IMR-90 (cell line): ENCODE results near the gene INPP4A.

Experiments
- CEBPB ChIP-seq: IDR thresholded peaks from 2 replicates; pipeline ENCODE4 v1.6.1; 2012; ENCODE audit warnings: low read depth, low read length, improper control_type of control experiment
- FOS ChIP-seq: fragments of 150-350 bp; IDR thresholded peaks from 2 replicates; pipeline ENCODE4 v1.6.1; 2016; ENCODE audit warnings: low read depth, low read length
- NFE2L2 ChIP-seq: fragments of 150-350 bp; IDR thresholded peaks from 2 replicates; pipeline ENCODE4 v1.6.1; 2016; ENCODE audit warnings: low read depth, mild to moderate bottlenecking, low read length
- POLR2A ChIP-seq: IDR thresholded peaks from 2 replicates; pipeline ENCODE4 v1.6.1; 2012; ENCODE audit warnings: mild to moderate bottlenecking, low read depth, low read length
- RAD21 ChIP-seq: IDR thresholded peaks from 2 replicates; pipeline ENCODE4 v1.6.1; 2012; ENCODE audit warnings: low read length, improper control_type of control experiment
- TF ChIP-seq, protein P1 (sequence below): conservative IDR thresholded peaks from 2 replicates; pipeline ENCODE4 v1.5.1; 2012; ENCODE audit warnings: mild to moderate bottlenecking, low read depth, low read length, improper control_type of control experiment

DNA sequence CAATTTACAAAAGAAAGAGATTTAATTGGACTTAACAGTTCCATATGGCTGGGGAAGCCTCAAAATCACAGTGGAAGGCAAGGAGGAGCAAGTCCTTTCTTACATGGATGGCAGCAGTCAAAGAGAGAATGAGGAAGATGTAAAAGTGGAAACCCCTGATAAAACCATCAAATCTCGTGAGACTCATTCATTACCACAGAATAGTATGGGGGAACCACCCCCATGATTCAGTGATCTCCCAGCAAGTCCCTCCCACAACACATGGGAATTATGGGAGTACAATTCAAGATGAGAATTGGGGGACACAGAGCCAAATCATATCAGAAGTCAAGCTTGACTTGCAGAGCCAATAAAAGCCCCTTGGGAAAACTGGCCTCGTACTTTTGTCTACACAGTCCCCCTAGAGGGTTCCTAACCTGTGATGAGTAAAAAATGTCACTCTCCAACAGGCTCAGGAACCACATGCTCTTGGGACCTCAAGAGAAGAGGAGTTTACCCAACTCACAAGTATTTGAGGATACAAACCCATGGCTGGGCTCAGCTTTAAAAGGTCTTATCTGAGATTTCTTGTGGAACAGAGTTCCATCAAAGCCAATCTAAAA is 11.2 kb upstream of the INPP4A start:
- TF ChIP-seq, protein P1, sequence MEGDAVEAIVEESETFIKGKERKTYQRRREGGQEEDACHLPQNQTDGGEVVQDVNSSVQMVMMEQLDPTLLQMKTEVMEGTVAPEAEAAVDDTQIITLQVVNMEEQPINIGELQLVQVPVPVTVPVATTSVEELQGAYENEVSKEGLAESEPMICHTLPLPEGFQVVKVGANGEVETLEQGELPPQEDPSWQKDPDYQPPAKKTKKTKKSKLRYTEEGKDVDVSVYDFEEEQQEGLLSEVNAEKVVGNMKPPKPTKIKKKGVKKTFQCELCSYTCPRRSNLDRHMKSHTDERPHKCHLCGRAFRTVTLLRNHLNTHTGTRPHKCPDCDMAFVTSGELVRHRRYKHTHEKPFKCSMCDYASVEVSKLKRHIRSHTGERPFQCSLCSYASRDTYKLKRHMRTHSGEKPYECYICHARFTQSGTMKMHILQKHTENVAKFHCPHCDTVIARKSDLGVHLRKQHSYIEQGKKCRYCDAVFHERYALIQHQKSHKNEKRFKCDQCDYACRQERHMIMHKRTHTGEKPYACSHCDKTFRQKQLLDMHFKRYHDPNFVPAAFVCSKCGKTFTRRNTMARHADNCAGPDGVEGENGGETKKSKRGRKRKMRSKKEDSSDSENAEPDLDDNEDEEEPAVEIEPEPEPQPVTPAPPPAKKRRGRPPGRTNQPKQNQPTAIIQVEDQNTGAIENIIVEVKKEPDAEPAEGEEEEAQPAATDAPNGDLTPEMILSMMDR, result no peak
- TF ChIP-seq RAD21 (no peak), POLR2A (no peak), FOS (no peak), NFE2L2 (no peak), CEBPB (no peak)
